Hematopoietic multipotent progenitor cell treated with erythropoietin and hydrocortisone succinate and interleukin-3 and kit ligand, for 17 days (in vitro differentiated cells): ENCODE measurements around the gene PRPF40B.

Source experiments
- DNase-seq: peaks from one replicate; pipeline ENCODE4 v3.0.0-alpha.2; 2015; ENCODE audit warnings: low spot score

Gene PRPF40B

DNA sequence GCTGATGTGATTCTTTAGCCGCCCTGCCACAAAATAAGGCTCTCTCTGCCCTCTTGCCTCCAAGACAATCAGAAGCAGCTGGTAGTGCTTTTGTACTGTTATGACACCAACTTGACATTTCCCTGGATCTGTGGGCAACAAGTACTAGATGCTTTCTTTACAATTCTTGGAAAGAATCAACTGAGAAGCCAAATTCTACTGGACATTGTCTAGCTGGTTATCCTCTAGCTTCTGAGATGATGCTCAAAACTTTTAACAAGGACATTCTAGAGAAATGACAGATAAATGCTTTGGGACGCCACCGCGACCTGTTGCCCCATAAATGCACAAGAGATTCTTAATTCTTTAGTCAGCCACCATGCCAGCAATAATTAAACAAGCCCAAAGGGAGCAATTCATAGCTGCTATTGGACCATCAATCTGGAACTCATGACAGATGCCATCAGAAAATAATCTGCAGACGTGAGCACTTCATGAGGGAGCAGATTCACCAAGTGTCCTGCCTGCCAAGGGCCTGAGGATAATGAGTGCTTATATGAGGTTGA, 61.0 kb downstream of the PRPF40B start:
- DNase-seq, result no peak

- no peak for DNase-seq
Observed at GRCh38 chr12:49687941-49688340, 64.6 kb downstream of the PRPF40B start.

GRCh38 chr12:49689237-49689636, 65.9 kb downstream of the PRPF40B start:
- no peak for DNase-seq

DNA sequence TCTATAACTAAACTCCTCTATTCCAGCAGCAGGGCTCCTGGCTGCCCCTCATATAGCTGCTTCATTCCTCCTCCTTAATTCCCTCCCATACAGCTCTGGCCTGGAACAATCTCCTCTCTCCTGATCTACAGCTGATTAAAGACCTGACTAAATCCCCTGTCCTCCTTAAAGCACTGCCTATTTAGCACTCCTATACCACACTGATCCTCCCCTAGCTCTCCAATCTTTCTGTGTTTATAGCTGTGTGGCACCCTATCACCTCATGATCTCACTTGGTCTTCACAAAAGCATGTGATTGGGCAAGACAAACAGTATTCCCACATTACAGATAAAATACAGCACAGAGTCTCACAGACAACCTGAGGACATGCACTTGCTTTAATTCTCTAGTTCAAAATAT, 66.4 kb downstream of the PRPF40B start:
- no peak for DNase-seq

GRCh38 chr12:49692851-49693250, 69.5 kb downstream of the PRPF40B start:
- DNase-seq, result no peak

GRCh38 chr12:49693931-49694444, 70.6 kb downstream of the PRPF40B start:
- DNase-seq, result no peak
